Fibroblast of skin of scalp (primary cell): ENCODE results near the gene CYFIP1.

Experiments used
- DNase-seq: peaks from one replicate; pipeline ENCODE4 v3.0.0-alpha.2; 2013

The CYFIP1 gene

GRCh38 chr15:22948056-22948455 lies 32.1 kb downstream of the CYFIP1 start:
- no peak for DNase-seq

DNA sequence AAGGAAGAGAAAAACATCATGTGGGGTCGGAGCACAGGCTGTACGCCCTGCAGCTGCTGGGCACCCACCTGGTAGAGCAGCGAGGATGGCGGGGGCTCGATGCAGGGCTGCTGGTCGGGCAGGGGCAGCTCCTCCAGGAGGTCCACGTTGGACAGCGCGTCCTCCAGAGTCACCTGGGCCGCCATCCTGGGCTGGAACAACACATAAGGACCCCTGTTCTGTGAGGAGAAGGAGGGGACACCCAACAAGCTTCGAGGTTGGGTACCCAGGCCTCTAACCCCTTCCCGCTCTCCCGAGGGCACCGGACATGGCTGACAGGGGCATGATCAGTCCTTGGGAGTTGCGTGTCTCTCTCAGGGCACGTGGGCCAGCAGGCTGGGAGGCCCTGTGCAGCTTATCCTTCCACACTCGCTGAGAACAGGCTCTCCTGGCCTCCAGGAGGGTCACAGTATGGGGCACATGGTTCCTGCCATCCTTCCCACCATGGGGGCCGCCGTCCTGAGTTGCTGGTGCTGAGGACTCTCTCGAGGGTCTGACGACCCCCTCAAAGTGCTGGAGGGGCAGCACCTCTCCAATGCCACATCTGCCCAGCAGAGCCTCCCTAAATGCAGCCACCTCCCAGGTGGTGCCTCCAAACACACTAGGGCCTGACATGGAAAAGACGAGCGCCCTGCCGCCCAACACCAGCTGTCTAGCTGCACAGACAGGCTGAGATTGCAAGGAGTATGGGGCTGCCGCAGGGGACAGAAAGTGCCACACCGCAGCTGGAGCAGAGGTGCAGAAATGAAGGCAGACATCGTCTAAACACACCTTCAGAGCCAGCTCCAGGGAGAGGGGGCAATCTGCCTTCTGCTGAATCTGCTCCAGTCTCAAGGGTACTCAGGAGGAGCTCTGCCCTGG lies 32.8 kb downstream of the CYFIP1 start:
- no peak for DNase-seq

DNA sequence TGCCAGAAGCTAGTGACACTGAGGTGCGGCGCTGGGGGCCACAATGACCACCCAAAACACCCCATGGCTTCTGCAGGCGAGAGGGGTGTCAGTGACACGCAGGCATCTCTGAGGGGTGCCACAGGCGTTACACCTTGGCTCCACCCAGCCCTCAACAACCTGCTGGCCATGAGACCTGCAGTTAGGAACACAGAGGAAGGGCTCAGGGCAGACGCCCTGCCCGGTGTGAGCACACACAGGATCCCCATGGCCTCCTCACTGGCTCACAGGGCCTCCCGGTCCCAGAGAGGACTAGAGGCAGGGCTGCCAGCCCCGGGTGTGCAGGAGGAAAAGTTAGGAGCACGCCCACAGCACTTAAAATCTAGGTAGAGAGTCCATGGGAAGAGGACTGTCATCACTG lies 35.1 kb downstream of the CYFIP1 start:
- DNase-seq: no peak

DNA sequence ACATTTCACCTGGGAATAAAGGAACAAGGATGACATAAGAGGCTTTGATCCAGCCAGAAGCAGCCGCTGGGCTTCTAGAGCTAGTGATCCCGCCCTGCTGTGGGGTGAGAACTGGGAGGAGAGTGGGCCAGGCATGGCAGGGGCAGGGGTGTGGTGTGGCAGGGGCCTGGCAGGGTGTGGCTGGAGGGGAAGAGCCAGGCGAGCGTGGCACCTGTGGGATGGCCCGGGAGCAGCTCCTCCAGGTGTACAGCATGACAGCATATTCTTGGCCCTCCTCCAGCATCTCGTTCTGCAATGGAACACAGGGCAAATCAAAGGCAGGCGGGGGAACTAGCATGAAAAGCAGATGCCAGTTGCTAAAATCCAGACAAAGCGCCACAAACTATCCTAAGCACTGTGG lies 35.5 kb downstream of the CYFIP1 start:
- DNase-seq: no peak

DNA sequence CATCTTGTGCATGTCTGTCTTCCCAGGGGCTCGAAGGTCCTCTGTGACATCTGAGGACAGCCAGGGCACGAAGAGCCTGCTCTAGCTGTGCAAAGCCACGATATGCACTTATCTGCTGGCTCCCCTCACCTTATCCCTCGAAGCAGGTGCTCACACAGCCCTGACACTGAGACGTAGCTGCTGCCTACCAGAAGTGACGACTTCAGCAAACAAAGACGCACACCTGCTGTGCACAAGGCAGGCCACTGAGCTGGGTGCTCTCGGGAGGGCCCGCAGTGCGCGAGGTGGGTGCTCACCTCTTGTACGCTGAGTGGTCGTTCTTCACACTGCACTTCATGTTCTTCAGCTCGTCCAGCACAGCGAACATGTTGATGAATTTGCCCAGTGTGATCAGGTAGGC lies 37.3 kb downstream of the CYFIP1 start:
- DNase-seq: no peak

- no peak for DNase-seq
These were observed 37.8 kb downstream of the CYFIP1 start for GRCh38 chr15:22942306-22942855.

DNA sequence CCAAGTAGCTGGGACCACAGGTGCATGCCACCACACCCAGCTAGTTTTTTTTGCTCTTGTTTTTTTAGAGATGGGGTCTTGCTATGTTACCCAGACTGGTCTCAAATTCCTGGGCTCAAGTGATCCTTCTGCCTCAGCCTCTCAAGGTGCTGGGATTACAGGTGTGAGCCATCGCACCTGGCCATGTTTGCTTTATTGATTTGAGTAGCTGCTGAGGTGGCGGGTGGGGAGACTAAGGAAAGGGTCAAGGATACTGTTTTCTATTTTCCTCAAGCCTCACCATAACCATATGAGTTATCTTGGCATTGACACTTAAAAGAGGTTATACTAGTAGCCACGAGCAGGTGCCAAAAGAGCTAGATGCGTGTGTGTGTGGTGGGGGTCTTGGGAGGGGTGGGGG lies 39.0 kb downstream of the CYFIP1 start:
- DNase-seq: no peak

DNA sequence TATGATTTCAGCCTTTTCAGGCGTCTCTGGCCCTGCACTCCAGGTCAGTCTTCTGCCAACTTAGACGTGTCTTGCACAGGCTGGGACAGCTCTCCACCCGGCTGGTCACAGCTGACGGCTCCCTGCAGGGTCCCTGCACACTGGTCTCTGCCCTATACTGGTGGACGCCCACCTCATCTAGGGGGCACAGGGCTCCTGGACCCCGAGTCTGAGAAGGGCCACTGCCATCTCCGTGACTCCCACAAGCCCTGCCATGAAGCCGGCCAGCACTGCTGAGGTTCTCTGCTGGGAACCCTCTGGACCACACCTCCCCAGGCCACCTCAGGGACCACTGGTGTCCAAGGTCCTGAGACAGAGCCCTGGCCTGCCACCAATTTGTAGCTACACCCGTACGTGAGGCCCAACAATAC lies 40.5 kb downstream of the CYFIP1 start:
- DNase-seq: no peak

GRCh38 chr15:22939051-22939450 lies 41.1 kb downstream of the CYFIP1 start:
- DNase-seq: no peak

DNA sequence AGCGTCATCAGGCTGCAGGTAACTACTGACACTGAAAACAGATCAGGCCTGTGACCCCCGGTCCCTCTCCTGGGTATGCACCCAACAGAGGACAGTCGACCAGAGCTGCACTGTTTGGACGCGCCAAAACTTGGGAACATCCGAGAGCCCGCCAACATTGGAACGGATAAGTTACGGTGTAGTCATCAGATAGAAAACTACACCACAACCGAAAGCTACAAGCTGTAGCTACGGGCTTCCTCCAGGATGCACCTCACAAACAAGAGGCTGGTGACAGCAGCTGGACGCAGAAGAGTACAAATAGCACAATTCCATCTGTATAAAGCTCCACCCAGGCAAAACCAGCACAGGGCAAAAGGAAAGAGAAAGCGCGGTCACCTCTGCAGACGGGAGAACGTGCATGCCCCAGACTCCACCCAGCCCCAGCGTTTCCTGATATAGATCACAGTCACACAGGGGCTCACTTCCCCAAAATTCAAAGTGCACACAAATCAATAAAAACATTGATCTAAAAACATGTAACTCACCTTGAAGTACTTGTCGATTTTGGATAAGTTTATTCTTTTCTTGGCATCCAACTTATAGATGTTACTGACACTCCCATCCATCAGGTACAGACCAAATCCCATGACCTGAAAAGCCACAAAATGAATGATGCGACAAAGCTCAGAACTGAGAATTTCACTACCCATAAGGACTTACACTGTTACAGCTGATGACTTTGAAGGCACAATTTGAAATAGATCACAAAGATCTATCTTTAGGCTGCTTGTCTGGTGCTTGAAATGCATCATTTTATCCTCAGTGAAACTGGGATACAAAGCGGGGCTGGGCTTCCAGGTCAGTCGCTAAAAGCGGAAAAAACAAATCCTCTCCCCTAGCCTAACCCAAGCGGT lies 43.3 kb downstream of the CYFIP1 start:
- DNase-seq: no peak

- no peak for DNase-seq
These were observed 46.5 kb downstream of the CYFIP1 start for GRCh38 chr15:22933641-22934061.

DNA sequence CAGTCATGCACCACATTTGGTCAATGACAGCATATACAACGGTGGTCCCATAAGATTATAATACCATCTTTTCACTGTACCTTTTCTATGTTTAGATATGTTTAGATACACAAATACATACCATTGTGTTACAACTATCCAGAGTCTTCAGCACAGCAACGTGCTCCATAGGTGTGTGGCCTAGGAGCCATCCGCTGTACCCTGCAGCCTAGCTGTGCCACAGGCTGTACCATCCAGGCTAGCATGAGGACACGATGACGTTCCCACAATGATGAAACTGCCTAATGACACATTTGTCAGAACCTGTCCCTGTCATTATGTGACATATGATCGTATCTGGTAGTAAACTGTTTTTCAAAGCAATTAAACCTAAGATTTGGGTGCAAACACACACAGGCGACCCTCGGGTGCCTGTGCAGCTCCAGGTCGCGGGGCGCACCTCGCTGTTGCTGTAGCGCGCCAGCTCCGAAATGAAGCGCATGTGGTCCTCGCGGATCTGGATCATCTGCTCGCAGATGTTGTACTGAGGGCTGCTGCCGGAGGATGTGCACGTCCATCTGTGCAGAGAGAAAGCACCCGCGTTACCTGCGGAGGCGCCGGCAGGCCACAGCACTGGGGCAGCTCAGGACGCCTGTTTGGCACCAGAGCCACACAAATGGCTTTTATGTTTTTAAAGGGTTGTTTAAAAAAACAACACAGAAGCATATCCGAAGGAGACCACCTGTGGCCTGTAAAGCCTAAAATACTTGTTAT lies 48.2 kb downstream of the CYFIP1 start:
- DNase-seq: no peak

- no peak for DNase-seq
These were observed 49.2 kb downstream of the CYFIP1 start for GRCh38 chr15:22930782-22931484.

- no peak for DNase-seq
These were observed 52.4 kb downstream of the CYFIP1 start for GRCh38 chr15:22927761-22928160.

DNA sequence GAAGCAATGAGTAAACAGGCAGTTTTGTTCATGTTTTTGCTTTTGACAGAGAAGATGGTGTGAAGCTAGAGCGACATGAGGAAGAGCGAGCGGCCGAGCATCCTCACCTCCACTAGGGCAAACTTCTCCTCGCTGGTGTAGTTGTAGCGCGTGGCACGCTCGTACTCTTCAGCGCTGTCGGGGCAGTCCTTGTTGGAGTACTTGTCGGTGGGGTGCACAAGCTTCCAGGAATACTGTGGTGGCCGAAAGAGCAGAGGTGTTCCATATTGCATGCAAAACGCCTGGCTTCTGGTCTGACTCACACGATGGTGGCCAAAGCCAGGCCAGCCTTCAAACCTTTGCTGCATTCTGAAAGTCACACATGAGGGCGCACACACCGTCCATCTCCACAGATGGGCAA lies 54.3 kb downstream of the CYFIP1 start:
- no peak for DNase-seq

DNA sequence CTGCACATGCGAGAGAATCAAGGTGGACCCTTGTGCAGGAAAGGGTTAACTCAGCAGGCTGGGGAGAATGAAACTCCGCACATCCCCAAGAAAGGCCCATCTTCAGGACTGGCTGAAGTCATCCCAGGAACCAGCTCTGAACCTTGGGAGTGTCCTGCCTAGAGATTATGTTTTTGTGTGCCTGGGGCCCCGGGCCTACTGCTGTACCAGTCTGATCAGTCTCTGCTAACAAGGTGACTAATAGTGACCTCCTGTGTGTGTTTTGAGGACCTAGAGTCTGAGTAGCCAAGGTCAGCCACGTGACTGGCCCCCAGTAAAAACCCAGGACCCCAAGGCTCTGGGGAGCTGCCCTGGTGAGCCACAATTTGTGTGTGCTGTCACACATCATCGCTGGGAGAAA lies 58.2 kb downstream of the CYFIP1 start:
- DNase-seq: no peak

DNA sequence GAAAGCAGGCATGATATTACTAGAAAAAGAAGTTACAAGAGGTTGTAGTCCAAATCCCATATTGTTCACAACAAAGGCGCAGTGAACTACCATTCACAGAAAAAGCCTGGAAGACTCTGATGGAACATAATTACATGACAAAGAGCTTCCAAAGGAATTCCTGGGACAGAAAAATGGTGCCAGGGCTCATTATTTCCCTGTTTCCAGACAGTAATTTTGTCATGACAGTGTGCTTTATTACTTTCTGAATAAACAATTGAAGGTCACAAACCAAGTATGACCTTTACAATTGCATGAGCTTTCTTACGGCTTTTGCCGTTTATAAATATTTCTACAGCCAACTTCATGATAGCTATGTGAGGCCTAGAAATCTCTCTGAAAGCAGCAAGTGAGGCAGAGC lies 61.0 kb downstream of the CYFIP1 start:
- DNase-seq: no peak

DNA sequence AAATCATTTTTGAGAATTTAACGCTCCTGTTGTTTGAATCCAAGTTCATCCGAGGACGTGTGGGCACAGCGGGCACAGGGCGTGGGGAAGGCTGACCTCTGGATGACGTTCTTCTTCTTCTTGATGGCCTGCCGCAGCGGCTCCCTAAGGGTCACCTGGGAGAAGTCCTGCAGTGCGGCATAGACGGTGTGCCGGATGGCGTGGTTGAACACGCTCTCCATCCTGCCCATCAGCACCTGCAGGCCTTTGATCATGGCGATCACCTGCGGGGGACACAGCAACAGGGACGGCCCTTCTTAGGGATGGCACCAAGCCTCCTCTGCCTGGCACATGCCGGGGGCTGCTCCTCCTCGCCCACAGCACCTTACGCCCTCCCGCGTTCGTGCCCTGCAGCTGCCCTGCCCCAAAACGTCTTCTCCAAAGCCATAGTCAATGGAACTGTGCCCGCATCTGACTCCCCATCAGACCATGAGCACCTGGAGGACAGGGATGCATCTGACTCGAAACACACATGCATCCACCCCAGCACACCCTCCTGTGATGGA lies 61.5 kb downstream of the CYFIP1 start:
- DNase-seq: no peak

- DNase-seq: peak; percentile 8
These were observed 62.1 kb downstream of the CYFIP1 start for GRCh38 chr15:22918056-22918455.

GRCh38 chr15:22917556-22917955 lies 62.6 kb downstream of the CYFIP1 start:
- DNase-seq: no peak

DNA sequence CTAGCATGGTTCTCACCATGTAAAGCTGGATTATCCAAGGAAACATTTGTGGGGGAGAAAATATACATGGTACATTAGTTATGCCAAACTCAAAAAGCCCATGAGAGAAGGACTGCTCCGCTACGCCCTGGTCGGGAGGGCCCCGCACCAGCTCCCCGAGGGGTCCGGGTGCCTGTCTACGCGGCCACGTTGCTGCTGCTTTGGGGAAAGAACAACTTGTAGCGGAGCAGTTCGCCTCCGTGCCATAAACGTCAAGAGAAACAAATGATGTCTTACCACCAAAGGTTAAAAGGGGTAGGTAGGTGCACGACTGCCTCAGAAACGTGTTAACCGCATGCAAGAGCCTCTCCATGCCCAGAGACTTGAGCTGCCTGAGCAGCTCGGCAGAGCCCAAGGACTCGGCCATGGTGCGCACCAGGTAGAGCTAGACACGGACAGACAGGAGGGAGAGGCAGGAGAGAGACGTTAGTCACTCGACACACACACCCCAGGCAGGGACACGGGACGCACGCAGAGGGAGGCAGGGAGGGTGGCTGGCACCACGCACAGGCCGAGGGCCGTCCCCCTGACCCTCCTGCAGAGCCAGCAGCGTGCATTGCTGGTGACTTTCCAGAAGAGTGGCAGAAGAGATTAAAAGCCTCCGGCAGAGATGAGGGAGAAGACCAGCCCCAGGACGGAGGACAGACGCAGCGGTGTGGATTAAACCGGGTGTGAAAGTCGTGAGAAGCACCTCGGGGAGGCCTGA lies 63.4 kb downstream of the CYFIP1 start:
- DNase-seq: no peak
